T47D (cell line): ENCODE results near the gene BTLA.
A peak's percentile ranks its signal among the peaks of the same experiment; 100 is the strongest.
"Not testable (repeated sequence)": the region's sequence is repeated elsewhere in the genome, so short reads cannot be mapped to it uniquely, and the experiment has no call there.

Source experiments
- DNase-seq, 2 experiments: peaks; one replicate each; pipeline versions ENCODE4 v3.0.0 to v3.0.0-alpha.2; 2011 to 2012; ENCODE audit warnings: low read depth in 1 of 2, low spot score in 1 of 2
- JUND ChIP-seq: IDR thresholded peaks from 2 replicates; pipeline ENCODE4 v1.6.1; 2012; ENCODE audit warnings: low read depth
- in situ Hi-C: cut with HindIII; loops from 2 replicates; pipeline ENCODE4 v1.10.0; 2016; ENCODE audit warnings: low sequenced_read_pairs, low pct_unique_long_range_greater_than_20kb

Gene BTLA

GRCh38 chr3:112498914-112499711, at the start of gene BTLA:
BTLA (minus strand) TSS chr3:112499472; CDS start chr3:112499358, 114 bp downstream.
- no peak for TF ChIP-seq JUND
- in situ Hi-C loops = no loop called here
- DNase-seq = no peak

- in situ Hi-C loops = no loop called here
- no peak for DNase-seq
- no peak for TF ChIP-seq JUND
Observed at GRCh38 chr3:112546216-112546759, 47.0 kb upstream of the BTLA start.

GRCh38 chr3:112539825-112540650, 40.8 kb upstream of the BTLA start:
- DNase-seq = no peak
- TF ChIP-seq JUND = no peak
- in situ Hi-C loops = no loop called here

DNA sequence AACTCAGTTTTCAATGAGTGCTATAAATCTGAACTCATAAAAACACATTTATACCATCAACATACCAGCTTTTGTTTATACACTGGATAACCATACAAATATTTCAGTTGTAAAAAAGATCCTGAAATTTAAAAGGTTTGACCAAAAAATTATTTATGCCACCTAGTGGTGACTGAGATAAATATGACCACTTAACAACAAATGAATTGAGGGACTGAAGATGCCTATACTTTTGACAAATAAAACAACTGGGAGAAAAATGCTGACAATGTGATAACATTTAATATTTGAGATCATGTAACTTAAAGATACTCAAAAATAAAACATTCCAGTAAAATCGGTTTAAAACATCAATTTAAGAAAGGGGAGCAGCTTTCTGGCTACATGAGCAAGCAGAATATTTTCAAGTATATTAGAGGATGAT, 32.1 kb upstream of the BTLA start:
- in situ Hi-C loops = no loop called here
- no peak for TF ChIP-seq JUND
- DNase-seq = peak in 1 of 2 experiments; percentile 23

DNA sequence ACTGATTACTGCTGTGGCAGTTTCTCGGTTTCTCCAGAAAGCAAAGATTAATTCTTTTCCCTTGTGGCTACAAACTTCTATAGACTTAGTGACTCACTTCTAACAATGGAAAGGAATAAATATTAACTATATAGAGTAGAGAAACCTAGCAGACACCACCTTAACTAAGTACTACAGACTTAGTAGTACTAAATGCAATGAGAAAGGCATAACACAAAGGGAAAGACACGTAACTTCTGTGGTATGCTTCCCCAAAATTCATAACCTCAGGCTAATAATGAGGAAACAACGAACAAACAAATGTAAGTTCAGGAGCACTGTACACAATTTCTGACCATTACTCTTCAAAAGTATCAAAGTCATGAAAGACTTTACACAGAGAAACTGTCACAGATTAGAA, 31.3 kb upstream of the BTLA start:
- in situ Hi-C loops = no loop called here
- TF ChIP-seq JUND = no peak
- DNase-seq = peak in 1 of 2 experiments; percentile 11

- in situ Hi-C loops, DNase-seq: not testable (repeated sequence)
Observed at GRCh38 chr3:112524127-112524526, 24.9 kb upstream of the BTLA start.

DNA sequence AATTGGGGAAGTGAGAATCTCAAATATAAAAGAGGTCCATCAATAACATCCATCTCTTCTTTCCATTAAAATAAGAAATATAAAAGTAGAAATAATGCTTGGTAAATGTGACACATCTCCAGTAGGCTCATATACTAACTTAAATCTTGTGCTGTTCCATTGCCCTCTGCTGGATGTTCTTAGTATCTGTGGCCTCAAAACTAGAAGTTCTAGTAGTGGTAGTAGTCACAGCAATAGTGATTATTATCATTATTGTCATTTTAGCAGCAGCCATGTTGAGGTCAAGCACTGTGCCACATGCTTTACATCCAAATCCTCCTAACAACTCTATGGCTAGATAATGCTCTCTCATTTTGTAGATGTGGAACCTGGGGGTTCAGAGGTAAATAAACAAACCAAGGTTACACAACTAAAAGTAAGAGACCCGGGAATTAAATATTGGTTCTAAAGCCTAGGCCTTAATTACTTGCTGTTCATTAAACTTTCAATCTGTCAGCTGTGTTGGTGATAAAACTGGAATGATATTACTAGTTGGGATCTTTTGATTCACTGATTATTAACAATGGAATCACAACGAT, 20.2 kb upstream of the BTLA start:
- in situ Hi-C loops = no loop called here
- no peak for TF ChIP-seq JUND
- DNase-seq = peak; percentile 39 to 83

GRCh38 chr3:112518970-112519369, 19.7 kb upstream of the BTLA start:
- in situ Hi-C loops = not testable (repeated sequence)

DNA sequence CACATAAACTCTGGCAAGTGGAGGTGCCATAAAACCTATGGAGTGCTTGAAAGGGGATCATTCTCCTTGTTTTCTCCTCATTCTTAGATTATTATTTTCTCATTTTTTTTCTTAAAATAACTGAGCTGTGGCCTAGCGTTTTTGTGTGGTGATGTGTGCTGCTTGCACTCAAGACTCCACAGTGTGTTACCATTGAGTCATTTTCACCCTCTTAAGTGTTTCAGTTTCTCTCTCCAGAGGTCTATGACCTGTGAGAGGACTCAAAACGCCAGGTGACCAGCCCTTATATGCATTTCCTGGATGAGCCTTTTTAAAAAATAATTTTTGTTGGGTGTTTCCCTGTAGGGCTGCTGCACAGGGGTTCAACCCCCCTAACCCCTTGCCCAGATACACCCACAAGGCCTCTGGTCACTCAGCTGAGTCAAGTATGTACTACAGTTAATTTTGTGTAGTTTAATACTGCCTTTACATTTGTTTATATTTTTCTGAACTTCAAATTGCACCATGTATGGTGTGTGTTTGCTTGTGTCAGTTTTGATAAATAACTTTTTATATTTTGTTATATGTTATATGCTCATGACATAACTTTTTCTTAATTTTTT, 15.4 kb upstream of the BTLA start:
- DNase-seq = no peak
- TF ChIP-seq JUND = no peak
- in situ Hi-C loops = no loop called here

More at GRCh38 chr3:112518970-112519369, 19.7 kb upstream of the BTLA start:
- not testable (repeated sequence) for DNase-seq

- peak in 1 of 2 experiments; percentile 11 for DNase-seq
- no peak for TF ChIP-seq JUND
- in situ Hi-C loops = no loop called here
Observed at GRCh38 chr3:112512320-112512719, 13.0 kb upstream of the BTLA start.

DNA sequence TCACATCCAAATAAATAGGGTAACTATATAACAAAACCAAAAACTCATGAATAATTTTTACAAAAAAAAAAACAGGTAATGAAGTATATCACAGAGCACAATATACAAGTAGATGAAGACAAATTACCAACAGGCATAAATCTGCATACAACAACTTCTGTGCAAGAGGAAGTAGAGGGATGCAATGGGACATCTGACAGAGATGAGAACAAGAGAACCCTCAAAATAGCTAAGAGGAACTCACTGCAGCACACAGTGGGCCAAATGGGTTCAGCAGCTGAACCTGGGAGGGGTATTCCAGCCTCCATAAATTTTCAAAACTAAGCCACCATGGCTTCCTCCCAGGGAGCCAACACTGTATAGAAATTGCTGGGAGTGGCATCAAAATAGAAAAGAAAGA, 9.6 kb upstream of the BTLA start:
- in situ Hi-C loops = no loop called here
- no peak for DNase-seq
- TF ChIP-seq JUND = no peak

GRCh38 chr3:112508261-112508660, 9.0 kb upstream of the BTLA start:
- DNase-seq = no peak
- in situ Hi-C loops = no loop called here
- TF ChIP-seq JUND = no peak
